H7 (cell line): ENCODE measurements around the gene ZBTB45. TPM values are rescaled to one million over a fixed set of nuclear protein-coding genes. Genes with fewer than 3 reads are reported as not detected.
"Not testable (repeated sequence)": the region's sequence is repeated elsewhere in the genome, so short reads cannot be mapped to it uniquely, and the experiment has no call there.

Source experiments
- DNase-seq: peaks from one replicate; pipeline ENCODE4 v3.0.0; 2012
- H3K27me3 ChIP-seq: 2 replicates; pipeline ENCODE4 v1.6.0; 2011; ENCODE audit warnings: mild to moderate bottlenecking, low read length; ENCODE audit not compliant: control insufficient read depth, insufficient read depth
- H3K36me3 ChIP-seq: replicated peaks from 2 replicates; pipeline ENCODE4 v1.5.1; 2011; ENCODE audit warnings: low read length; ENCODE audit not compliant: control insufficient read depth, insufficient read depth
- H3K4me3 ChIP-seq: 2 replicates; pipeline ENCODE4 v1.5.1; 2011; ENCODE audit warnings: low read depth, mild to moderate bottlenecking, control low read depth, low read length, moderate library complexity; ENCODE audit not compliant: insufficient read depth
- total RNA-seq: library from RNA; depleted of rRNA; stranded (reverse); fragments of >200 nt; shearing (Covaris generic); gene quantifications from 2 replicates; pipeline ENCODE4 v1.2.3, GENCODE V29; 2014

Gene ZBTB45
- total RNA-seq, 1 experiment from 2014 or later = 20.4 TPM

DNA sequence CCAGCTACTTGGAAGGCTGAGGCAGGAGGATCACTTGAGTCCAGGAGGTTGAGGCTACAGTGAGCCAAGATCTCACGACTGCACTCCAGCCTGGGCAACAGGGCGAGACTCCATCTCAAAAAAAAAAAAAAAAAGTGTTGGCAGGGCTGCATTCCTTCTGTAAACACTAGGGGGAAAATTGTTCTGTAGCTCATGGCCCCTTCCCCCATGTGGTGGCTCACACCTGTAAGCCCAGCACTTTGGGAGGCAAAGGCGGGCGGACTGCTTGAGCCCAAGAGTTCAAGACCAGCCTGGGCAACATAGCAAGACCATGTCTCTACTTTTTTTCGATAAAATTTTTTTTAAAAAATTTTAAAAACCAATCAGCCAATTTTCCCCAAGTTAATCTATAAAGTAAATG lies 35.3 kb downstream of the ZBTB45 start:
- peak; percentile 46 for DNase-seq
- H3K4me3 ChIP-seq, H3K36me3 ChIP-seq, H3K27me3 ChIP-seq: not testable (repeated sequence)

DNA sequence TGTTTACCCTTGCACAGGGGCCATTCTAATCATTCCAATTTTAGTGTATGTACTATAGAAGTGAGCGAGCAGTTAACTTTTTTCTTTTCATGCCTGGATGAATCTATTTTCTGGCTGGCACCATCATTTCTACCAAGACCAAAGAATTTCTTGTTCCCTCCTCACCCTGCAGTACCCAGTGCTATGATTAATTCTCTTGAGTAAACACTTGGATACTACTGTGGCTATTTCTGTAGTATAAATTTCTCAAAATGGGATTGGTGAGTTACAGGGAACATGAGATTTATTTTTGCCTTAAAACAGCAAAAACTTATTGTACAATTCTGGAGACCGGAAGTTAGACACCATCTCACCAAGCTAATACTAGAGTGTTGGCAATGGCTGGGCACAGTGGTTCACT lies 35.8 kb downstream of the ZBTB45 start:
- DNase-seq = no peak
- Histone ChIP-seq H3K27me3 (no peaks in the 10 kb centered on the region), H3K36me3 (no peaks in the 10 kb centered on the region), H3K4me3 (no peak overlapping the region)

- no peak overlapping the region for H3K4me3 ChIP-seq
- DNase-seq = no peak
- no peaks in the 10 kb centered on the region for H3K36me3 ChIP-seq
- H3K27me3 ChIP-seq = no peaks in the 10 kb centered on the region
Measured at GRCh38 chr19:58482372-58482771, 37.2 kb downstream of the ZBTB45 start.

GRCh38 chr19:58480831-58481230 lies 38.8 kb downstream of the ZBTB45 start:
- DNase-seq = no peak
- no peaks in the 10 kb centered on the region for H3K36me3 ChIP-seq
- H3K4me3 ChIP-seq = no peak overlapping the region
- H3K27me3 ChIP-seq = no peaks in the 10 kb centered on the region

DNA sequence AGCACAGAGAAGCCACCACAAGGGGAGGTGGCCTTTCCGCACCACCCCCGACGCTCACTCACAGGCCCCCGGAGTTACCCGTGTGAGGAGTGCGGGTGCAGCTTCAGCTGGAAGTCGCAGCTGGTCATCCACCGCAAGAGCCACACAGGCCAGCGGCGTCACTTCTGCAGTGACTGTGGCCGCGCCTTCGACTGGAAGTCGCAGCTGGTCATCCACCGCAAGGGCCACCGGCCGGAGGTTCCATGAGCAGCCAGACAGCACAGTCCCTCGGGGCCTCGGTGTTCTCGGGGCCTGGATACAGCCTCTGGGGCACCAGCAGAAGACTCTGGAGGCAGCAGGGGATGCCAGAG lies 39.2 kb downstream of the ZBTB45 start:
- no peak overlapping the region for H3K4me3 ChIP-seq
- no peaks in the 10 kb centered on the region for H3K36me3 ChIP-seq
- no peak for DNase-seq
- no peaks in the 10 kb centered on the region for H3K27me3 ChIP-seq

DNA sequence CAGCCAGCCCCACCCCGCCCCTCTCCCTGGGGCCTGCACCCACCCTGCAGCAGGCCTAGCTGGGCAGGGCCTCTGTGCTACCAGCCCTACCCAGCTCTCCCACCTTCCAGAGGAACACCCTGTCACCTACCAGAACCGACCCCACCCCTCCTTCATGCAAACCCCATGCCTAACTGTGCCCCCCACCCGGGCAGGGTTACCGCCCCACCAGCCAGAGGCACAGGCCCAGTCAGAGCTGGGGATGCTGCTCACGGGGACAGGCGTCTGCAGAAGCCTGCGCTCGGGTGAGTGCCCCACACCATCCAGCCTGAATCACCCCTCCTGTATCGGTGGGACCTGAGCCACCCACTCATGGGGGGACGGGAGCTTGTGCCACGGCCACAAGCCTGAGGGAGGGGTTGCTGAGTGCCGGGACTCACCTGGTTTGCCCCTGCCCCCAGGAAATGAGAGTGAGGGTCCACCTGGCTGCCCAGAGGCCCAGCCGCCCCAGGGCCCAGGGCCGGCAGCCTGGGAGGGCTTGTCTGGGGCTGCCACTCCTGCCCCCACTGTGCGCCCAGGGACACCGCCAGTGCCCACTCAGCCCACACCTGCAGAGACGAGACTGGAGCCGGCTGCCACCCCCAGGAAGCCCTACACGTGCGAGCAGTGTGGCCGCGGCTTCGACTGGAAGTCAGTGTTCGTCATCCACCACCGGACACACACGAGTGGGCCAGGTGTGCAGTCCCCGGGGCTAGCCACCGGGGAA lies 39.7 kb downstream of the ZBTB45 start:
- Histone ChIP-seq H3K27me3 (no peaks in the 10 kb centered on the region), H3K4me3 (no peak overlapping the region), H3K36me3 (no peaks in the 10 kb centered on the region)
- peak; percentile 42 for DNase-seq

DNA sequence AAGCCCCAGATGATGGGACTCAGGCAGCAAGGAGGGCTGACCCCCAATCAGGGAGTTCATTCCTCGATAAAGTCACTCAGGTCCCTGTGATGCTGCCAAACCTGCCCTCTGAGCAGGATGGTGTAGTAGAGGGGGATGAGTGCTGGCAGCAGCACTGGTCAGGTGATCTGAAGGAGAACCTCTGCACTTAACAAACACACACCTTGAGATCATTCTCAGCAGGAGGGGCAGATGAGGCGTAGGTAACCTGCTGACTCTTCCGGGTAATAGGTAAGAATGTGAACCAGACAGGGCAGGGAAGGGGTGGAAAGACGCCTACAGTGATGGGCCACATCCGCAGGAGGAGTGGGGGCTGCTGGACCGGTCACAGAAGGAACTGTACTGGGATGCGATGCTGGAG lies 40.3 kb downstream of the ZBTB45 start:
- Histone ChIP-seq H3K27me3 (no peaks in the 10 kb centered on the region), H3K36me3 (no peaks in the 10 kb centered on the region), H3K4me3 (no peak overlapping the region)
- DNase-seq = no peak

DNA sequence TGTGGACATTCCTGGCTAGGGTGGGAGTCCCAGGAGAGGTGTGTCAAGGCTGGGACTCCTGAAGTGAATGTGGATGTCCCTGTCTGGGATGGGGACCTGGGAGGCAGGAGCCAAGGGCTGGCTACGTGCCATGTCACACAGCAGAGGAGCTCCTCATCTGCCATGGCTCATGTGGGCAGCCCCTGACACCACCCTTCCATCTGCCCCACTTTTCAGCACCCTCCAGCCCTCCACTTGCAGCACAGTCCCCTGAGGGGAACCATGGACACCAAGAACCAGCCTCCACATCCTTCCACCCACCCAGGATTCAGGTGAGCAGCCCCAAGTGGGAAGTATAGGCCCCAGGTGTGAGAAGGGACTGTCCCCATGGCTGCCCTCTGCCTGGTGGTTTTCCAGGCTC lies 41.7 kb downstream of the ZBTB45 start:
- no peaks in the 10 kb centered on the region for H3K27me3 ChIP-seq
- DNase-seq = no peak
- no peaks in the 10 kb centered on the region; the same call in 1 of the 2 replicates for H3K36me3 ChIP-seq
- H3K4me3 ChIP-seq = no peak overlapping the region

- DNase-seq = no peak
- Histone ChIP-seq H3K36me3 (no peaks in the 10 kb centered on the region; the same call in none of the 2 replicates), H3K27me3 (no peaks in the 10 kb centered on the region), H3K4me3 (no peak overlapping the region)
Measured at GRCh38 chr19:58477130-58477529, 42.5 kb downstream of the ZBTB45 start.

DNA sequence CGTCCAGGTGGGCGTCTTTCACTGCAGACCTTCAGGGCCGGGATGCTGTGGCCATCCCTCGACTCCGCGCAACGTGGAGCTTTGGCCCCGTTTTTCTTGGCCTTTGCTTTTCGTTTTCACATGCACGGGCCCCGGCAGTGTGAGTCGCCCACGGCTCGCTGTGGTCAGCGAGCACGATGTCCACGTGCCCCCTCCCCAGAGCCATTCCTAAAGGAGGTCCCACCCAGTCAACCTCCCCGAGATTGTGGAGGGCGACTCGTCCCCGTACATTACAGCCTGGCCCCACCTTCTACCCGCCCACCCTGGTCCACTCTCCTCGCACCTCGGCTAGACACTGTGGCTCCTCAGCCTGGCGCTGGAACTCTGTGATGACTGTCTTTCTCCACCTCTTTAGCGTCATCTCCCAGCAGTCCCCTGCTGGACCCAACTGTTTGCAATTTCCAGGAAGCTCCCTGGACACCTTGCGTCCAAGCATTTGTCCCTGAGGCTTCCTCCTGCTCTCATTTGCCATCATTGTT lies 43.1 kb downstream of the ZBTB45 start:
- peak overlapping the region; percentile 80 for H3K4me3 ChIP-seq
- no peaks in the 10 kb centered on the region for H3K27me3 ChIP-seq
- H3K36me3 ChIP-seq = no peaks in the 10 kb centered on the region; the same call in none of the 2 replicates
- DNase-seq = peak; percentile 71

- Histone ChIP-seq H3K36me3 (no peaks in the 10 kb centered on the region; the same call in none of the 2 replicates), H3K4me3 (peak within 1 kb of the TSS; percentile 80), H3K27me3 (no peaks in the 10 kb centered on the region)
- peak; percentile 99 for DNase-seq
Measured at GRCh38 chr19:58475714-58476497, 43.7 kb downstream of the ZBTB45 start, which contains the start of gene ZNF446. Gene ZNF446 (plus strand): TSS chr19:58476352. CDS start chr19:58477219, 867 bp downstream.

GRCh38 chr19:58474997-58475713 lies 44.5 kb downstream of the ZBTB45 start:
- no peak for DNase-seq
- peak overlapping the region; percentile 80 for H3K4me3 ChIP-seq
- H3K27me3 ChIP-seq = no peaks in the 10 kb centered on the region
- no peaks in the 10 kb centered on the region; the same call in none of the 2 replicates for H3K36me3 ChIP-seq

GRCh38 chr19:58474291-58474996 lies 45.2 kb downstream of the ZBTB45 start:
- no peaks in the 10 kb centered on the region for H3K27me3 ChIP-seq
- H3K4me3 ChIP-seq = no peak overlapping the region
- no peaks in the 10 kb centered on the region; the same call in none of the 2 replicates for H3K36me3 ChIP-seq
- no peak for DNase-seq

- no peaks in the 10 kb centered on the region; the same call in none of the 2 replicates for H3K36me3 ChIP-seq
- DNase-seq = no peak
- no peaks in the 10 kb centered on the region for H3K27me3 ChIP-seq
- no peak overlapping the region for H3K4me3 ChIP-seq
Measured at GRCh38 chr19:58473775-58474174, 45.8 kb downstream of the ZBTB45 start.
